ENCODE measurements around the gene MED13L. TPM values are rescaled to one million over a fixed set of nuclear protein-coding genes. Genes with fewer than 3 reads are reported as not detected.

Gene MED13L
- polyA plus RNA-seq, 2 donors, result 15.0 to 16.8 TPM

- H3K27ac ChIP-seq (ENCODE audit: low read depth in 2 of 2, low read length in 1 of 2), result no peak overlapping the region
- H3K4me3 ChIP-seq (ENCODE audit: low read depth in 1 of 2, low read length in 2 of 2), result no peak overlapping the region
- H3K4me1 ChIP-seq (ENCODE audit: control insufficient read depth in 2 of 2, insufficient read depth in 2 of 2, low read length in 1 of 2), result no peaks in the 10 kb centered on the region
- no peaks in the 10 kb centered on the region for H3K9me3 ChIP-seq (ENCODE audit: control insufficient read depth in 2 of 2, insufficient read depth in 1 of 2, low read depth in 1 of 2, low read length in 1 of 2)
- H3K27me3 ChIP-seq (ENCODE audit: control insufficient read depth in 1 of 2, insufficient read depth in 2 of 2, low read length in 2 of 2), result no peaks in the 10 kb centered on the region
- no peaks in the 10 kb centered on the region for H3K36me3 ChIP-seq (ENCODE audit: control insufficient read depth in 2 of 2, insufficient read depth in 2 of 2, low read length in 1 of 2)
These were observed 207.6 kb downstream of the MED13L start for GRCh38 chr12:116069943-116070342.

GRCh38 chr12:116068853-116069252 lies 208.6 kb downstream of the MED13L start:
- no peaks in the 10 kb centered on the region for H3K9me3 ChIP-seq (ENCODE audit: control insufficient read depth in 2 of 2, insufficient read depth in 1 of 2, low read depth in 1 of 2, low read length in 1 of 2)
- H3K27me3 ChIP-seq (ENCODE audit: control insufficient read depth in 1 of 2, insufficient read depth in 2 of 2, low read length in 2 of 2), result no peaks in the 10 kb centered on the region
- no peaks in the 10 kb centered on the region for H3K36me3 ChIP-seq (ENCODE audit: control insufficient read depth in 2 of 2, insufficient read depth in 2 of 2, low read length in 1 of 2)
- no peak overlapping the region for H3K4me3 ChIP-seq (ENCODE audit: low read depth in 1 of 2, low read length in 2 of 2)
- WGBS, 2 donors, result 91 to 92% methylated on average over 9 of the region's 9 CpGs
- no peak overlapping the region for H3K27ac ChIP-seq (ENCODE audit: low read depth in 2 of 2, low read length in 1 of 2)
- no peaks in the 10 kb centered on the region for H3K4me1 ChIP-seq (ENCODE audit: control insufficient read depth in 2 of 2, insufficient read depth in 2 of 2, low read length in 1 of 2)

- Histone ChIP-seq H3K9me3 (ENCODE audit: control insufficient read depth in 2 of 2, insufficient read depth in 1 of 2, low read depth in 1 of 2, low read length in 1 of 2) (no peaks in the 10 kb centered on the region), H3K27me3 (ENCODE audit: control insufficient read depth in 1 of 2, insufficient read depth in 2 of 2, low read length in 2 of 2) (no peaks in the 10 kb centered on the region), H3K4me3 (ENCODE audit: low read depth in 1 of 2, low read length in 2 of 2) (no peak overlapping the region), H3K4me1 (ENCODE audit: control insufficient read depth in 2 of 2, insufficient read depth in 2 of 2, low read length in 1 of 2) (no peaks in the 10 kb centered on the region), H3K36me3 (ENCODE audit: control insufficient read depth in 2 of 2, insufficient read depth in 2 of 2, low read length in 1 of 2) (no peaks in the 10 kb centered on the region), H3K27ac (ENCODE audit: low read depth in 2 of 2, low read length in 1 of 2) (no peak overlapping the region)
These were observed 209.1 kb downstream of the MED13L start for GRCh38 chr12:116068371-116068770.

- Histone ChIP-seq H3K36me3 (ENCODE audit: control insufficient read depth in 2 of 2, insufficient read depth in 2 of 2, low read length in 1 of 2) (no peaks in the 10 kb centered on the region), H3K4me3 (ENCODE audit: low read depth in 1 of 2, low read length in 2 of 2) (no peak overlapping the region), H3K27ac (ENCODE audit: low read depth in 2 of 2, low read length in 1 of 2) (no peak overlapping the region), H3K4me1 (ENCODE audit: control insufficient read depth in 2 of 2, insufficient read depth in 2 of 2, low read length in 1 of 2) (no peaks in the 10 kb centered on the region), H3K9me3 (ENCODE audit: control insufficient read depth in 2 of 2, insufficient read depth in 1 of 2, low read depth in 1 of 2, low read length in 1 of 2) (no peaks in the 10 kb centered on the region), H3K27me3 (ENCODE audit: control insufficient read depth in 1 of 2, insufficient read depth in 2 of 2, low read length in 2 of 2) (no peaks in the 10 kb centered on the region)
- 63 to 88% methylated on average over 3 of the region's 3 CpGs for WGBS, 2 donors
These were observed 209.6 kb downstream of the MED13L start for GRCh38 chr12:116067892-116068291.

- no peak overlapping the region for H3K4me3 ChIP-seq (ENCODE audit: low read depth in 1 of 2, low read length in 2 of 2)
- H3K27me3 ChIP-seq (ENCODE audit: control insufficient read depth in 1 of 2, insufficient read depth in 2 of 2, low read length in 2 of 2), result no peaks in the 10 kb centered on the region
- no peak overlapping the region for H3K27ac ChIP-seq (ENCODE audit: low read depth in 2 of 2, low read length in 1 of 2)
- H3K9me3 ChIP-seq (ENCODE audit: control insufficient read depth in 2 of 2, insufficient read depth in 1 of 2, low read depth in 1 of 2, low read length in 1 of 2), result no peaks in the 10 kb centered on the region
- H3K36me3 ChIP-seq (ENCODE audit: control insufficient read depth in 2 of 2, insufficient read depth in 2 of 2, low read length in 1 of 2), result no peaks in the 10 kb centered on the region
- no peaks in the 10 kb centered on the region for H3K4me1 ChIP-seq (ENCODE audit: control insufficient read depth in 2 of 2, insufficient read depth in 2 of 2, low read length in 1 of 2)
- WGBS, 2 donors, result 70 to 82% methylated on average over 7 of the region's 7 CpGs
These were observed 210.9 kb downstream of the MED13L start for GRCh38 chr12:116066381-116067230.

- H3K27me3 ChIP-seq (ENCODE audit: control insufficient read depth in 1 of 2, insufficient read depth in 2 of 2, low read length in 2 of 2), result no peaks in the 10 kb centered on the region
- no peaks in the 10 kb centered on the region for H3K36me3 ChIP-seq (ENCODE audit: control insufficient read depth in 2 of 2, insufficient read depth in 2 of 2, low read length in 1 of 2)
- no peaks in the 10 kb centered on the region for H3K4me1 ChIP-seq (ENCODE audit: control insufficient read depth in 2 of 2, insufficient read depth in 2 of 2, low read length in 1 of 2)
- no peak overlapping the region for H3K27ac ChIP-seq (ENCODE audit: low read depth in 2 of 2, low read length in 1 of 2)
- H3K9me3 ChIP-seq (ENCODE audit: control insufficient read depth in 2 of 2, insufficient read depth in 1 of 2, low read depth in 1 of 2, low read length in 1 of 2), result no peaks in the 10 kb centered on the region
- H3K4me3 ChIP-seq (ENCODE audit: low read depth in 1 of 2, low read length in 2 of 2), result no peak overlapping the region
- WGBS, 2 donors, result 56 to 70% methylated on average over 1 of the region's 1 CpG
These were observed 211.9 kb downstream of the MED13L start for GRCh38 chr12:116065606-116066005.

- Histone ChIP-seq H3K9me3 (ENCODE audit: control insufficient read depth in 2 of 2, insufficient read depth in 1 of 2, low read depth in 1 of 2, low read length in 1 of 2) (no peaks in the 10 kb centered on the region), H3K27me3 (ENCODE audit: control insufficient read depth in 1 of 2, insufficient read depth in 2 of 2, low read length in 2 of 2) (no peaks in the 10 kb centered on the region), H3K36me3 (ENCODE audit: control insufficient read depth in 2 of 2, insufficient read depth in 2 of 2, low read length in 1 of 2) (no peaks in the 10 kb centered on the region), H3K4me1 (ENCODE audit: control insufficient read depth in 2 of 2, insufficient read depth in 2 of 2, low read length in 1 of 2) (no peaks in the 10 kb centered on the region), H3K27ac (ENCODE audit: low read depth in 2 of 2, low read length in 1 of 2) (no peak overlapping the region), H3K4me3 (ENCODE audit: low read depth in 1 of 2, low read length in 2 of 2) (no peak overlapping the region)
- WGBS, 2 donors, result 88 to 90% methylated on average over 4 of the region's 4 CpGs
These were observed 213.0 kb downstream of the MED13L start for GRCh38 chr12:116064493-116064892.

- WGBS, 2 donors, result 95 to 97% methylated on average over 4 of the region's 4 CpGs
- Histone ChIP-seq H3K27ac (ENCODE audit: low read depth in 2 of 2, low read length in 1 of 2) (no peak overlapping the region), H3K9me3 (ENCODE audit: control insufficient read depth in 2 of 2, insufficient read depth in 1 of 2, low read depth in 1 of 2, low read length in 1 of 2) (no peaks in the 10 kb centered on the region), H3K36me3 (ENCODE audit: control insufficient read depth in 2 of 2, insufficient read depth in 2 of 2, low read length in 1 of 2) (no peaks in the 10 kb centered on the region), H3K4me1 (ENCODE audit: control insufficient read depth in 2 of 2, insufficient read depth in 2 of 2, low read length in 1 of 2) (peaks cover 0 to 3% of the 10 kb centered on the region in 2 donors), H3K4me3 (ENCODE audit: low read depth in 1 of 2, low read length in 2 of 2) (no peak overlapping the region), H3K27me3 (ENCODE audit: control insufficient read depth in 1 of 2, insufficient read depth in 2 of 2, low read length in 2 of 2) (no peaks in the 10 kb centered on the region)
These were observed 214.8 kb downstream of the MED13L start for GRCh38 chr12:116062698-116063097.

GRCh38 chr12:116060764-116061163 lies 216.7 kb downstream of the MED13L start:
- Histone ChIP-seq H3K27me3 (ENCODE audit: control insufficient read depth in 1 of 2, insufficient read depth in 2 of 2, low read length in 2 of 2) (no peaks in the 10 kb centered on the region), H3K36me3 (ENCODE audit: control insufficient read depth in 2 of 2, insufficient read depth in 2 of 2, low read length in 1 of 2) (no peaks in the 10 kb centered on the region), H3K27ac (ENCODE audit: low read depth in 2 of 2, low read length in 1 of 2) (no peak overlapping the region), H3K4me1 (ENCODE audit: control insufficient read depth in 2 of 2, insufficient read depth in 2 of 2, low read length in 1 of 2) (peaks cover 0 to 3% of the 10 kb centered on the region in 2 donors), H3K9me3 (ENCODE audit: control insufficient read depth in 2 of 2, insufficient read depth in 1 of 2, low read depth in 1 of 2, low read length in 1 of 2) (no peaks in the 10 kb centered on the region), H3K4me3 (ENCODE audit: low read depth in 1 of 2, low read length in 2 of 2) (no peak overlapping the region)
- WGBS, 2 donors, result 44 to 52% methylated on average over 2 of the region's 2 CpGs

GRCh38 chr12:116059904-116060303 lies 217.6 kb downstream of the MED13L start:
- Histone ChIP-seq H3K4me1 (ENCODE audit: control insufficient read depth in 2 of 2, insufficient read depth in 2 of 2, low read length in 1 of 2) (peaks cover 0 to 3% of the 10 kb centered on the region in 2 donors), H3K27me3 (ENCODE audit: control insufficient read depth in 1 of 2, insufficient read depth in 2 of 2, low read length in 2 of 2) (no peaks in the 10 kb centered on the region), H3K27ac (ENCODE audit: low read depth in 2 of 2, low read length in 1 of 2) (no peak overlapping the region), H3K9me3 (ENCODE audit: control insufficient read depth in 2 of 2, insufficient read depth in 1 of 2, low read depth in 1 of 2, low read length in 1 of 2) (no peaks in the 10 kb centered on the region), H3K4me3 (ENCODE audit: low read depth in 1 of 2, low read length in 2 of 2) (no peak overlapping the region), H3K36me3 (ENCODE audit: control insufficient read depth in 2 of 2, insufficient read depth in 2 of 2, low read length in 1 of 2) (no peaks in the 10 kb centered on the region)
- 90 to 92% methylated on average over 4 of the region's 4 CpGs for WGBS, 2 donors
